ENCODE results near the gene LPP. TPM values are rescaled to one million over a fixed set of nuclear protein-coding genes. Genes with fewer than 3 reads are reported as not detected.

The LPP gene
- total RNA-seq, 1 donor from 2014 or later: 23.0 TPM

GRCh38 chr3:188662795-188663194, 508.8 kb downstream of the LPP start:
- no peak for DNase-seq (ENCODE audit: low read depth in 2 of 2)

GRCh38 chr3:188663839-188664238, 509.9 kb downstream of the LPP start:
- DNase-seq (ENCODE audit: low read depth in 2 of 2): no peak

GRCh38 chr3:188664795-188665194, 510.8 kb downstream of the LPP start:
- DNase-seq (ENCODE audit: low read depth in 2 of 2): peak in 1 of 2 donors; percentile 41

GRCh38 chr3:188667926-188668325, 514.0 kb downstream of the LPP start:
- no peak for DNase-seq (ENCODE audit: low read depth in 2 of 2)

- DNase-seq (ENCODE audit: low read depth in 2 of 2): no peak
Observed at GRCh38 chr3:188670446-188670845, 516.5 kb downstream of the LPP start.

GRCh38 chr3:188671971-188672370, 518.0 kb downstream of the LPP start:
- DNase-seq (ENCODE audit: low read depth in 2 of 2): no peak

- no peak for DNase-seq (ENCODE audit: low read depth in 2 of 2)
Observed at GRCh38 chr3:188672840-188673239, 518.9 kb downstream of the LPP start.

GRCh38 chr3:188673646-188674186, 519.8 kb downstream of the LPP start:
- DNase-seq (ENCODE audit: low read depth in 2 of 2): peak in 1 of 2 donors; percentile 36

GRCh38 chr3:188674595-188674994, 520.6 kb downstream of the LPP start:
- DNase-seq (ENCODE audit: low read depth in 2 of 2): no peak

- no peak for DNase-seq (ENCODE audit: low read depth in 2 of 2)
Observed at GRCh38 chr3:188677344-188677743, 523.4 kb downstream of the LPP start.

GRCh38 chr3:188680189-188680588, 526.2 kb downstream of the LPP start:
- no peak for DNase-seq (ENCODE audit: low read depth in 2 of 2)

- DNase-seq (ENCODE audit: low read depth in 2 of 2): no peak
Observed at GRCh38 chr3:188680605-188681004, 526.6 kb downstream of the LPP start.

GRCh38 chr3:188682316-188682715, 528.4 kb downstream of the LPP start:
- no peak for DNase-seq (ENCODE audit: low read depth in 2 of 2)

GRCh38 chr3:188683032-188683521, 529.1 kb downstream of the LPP start:
- DNase-seq (ENCODE audit: low read depth in 2 of 2): peak in 1 of 2 donors; percentile 66

- no peak for DNase-seq (ENCODE audit: low read depth in 2 of 2)
Observed at GRCh38 chr3:188684276-188684675, 530.3 kb downstream of the LPP start.

GRCh38 chr3:188685789-188686188, 531.8 kb downstream of the LPP start:
- DNase-seq (ENCODE audit: low read depth in 2 of 2): no peak

- no peak for DNase-seq (ENCODE audit: low read depth in 2 of 2)
Observed at GRCh38 chr3:188686324-188686723, 532.4 kb downstream of the LPP start.

GRCh38 chr3:188687389-188687788, 533.4 kb downstream of the LPP start:
- peak in 1 of 2 donors; percentile 68 for DNase-seq (ENCODE audit: low read depth in 2 of 2)

- DNase-seq (ENCODE audit: low read depth in 2 of 2): peak; percentile 32 to 85
Observed at GRCh38 chr3:188689101-188689574, 535.2 kb downstream of the LPP start.

GRCh38 chr3:188690064-188690463, 536.1 kb downstream of the LPP start:
- DNase-seq (ENCODE audit: low read depth in 2 of 2): no peak

- no peak for DNase-seq (ENCODE audit: low read depth in 2 of 2)
Observed at GRCh38 chr3:188691004-188691403, 537.0 kb downstream of the LPP start.

GRCh38 chr3:188691665-188692064, 537.7 kb downstream of the LPP start:
- no peak for DNase-seq (ENCODE audit: low read depth in 2 of 2)

- no peak for DNase-seq (ENCODE audit: low read depth in 2 of 2)
Observed at GRCh38 chr3:188692700-188693099, 538.7 kb downstream of the LPP start.

GRCh38 chr3:188693435-188693834, 539.5 kb downstream of the LPP start:
- DNase-seq (ENCODE audit: low read depth in 2 of 2): no peak

Data from lung microvascular endothelial cell (primary cell).